Renal cortex interstitium (tissue), 11 donors: ENCODE measurements around the gene PPP2R3B. TPM values are rescaled to one million over a fixed set of nuclear protein-coding genes. Genes with fewer than 3 reads are reported as not detected.

Experiments
- DNase-seq, 11 donors: peaks; one replicate each; pipeline ENCODE4 v3.0.0-alpha.2; 2013; ENCODE audit warnings: low read depth in 9 of 11, low spot score in 4 of 11; ENCODE audit errors: extremely low read depth in 1 of 11
- polyA plus RNA-seq, 3 donors: library from polyadenylated mRNA; unstranded; fragments of 120-200 nt; gene quantifications; one replicate each; pipeline ENCODE4 v1.2.1, GENCODE V29; 2013; ENCODE audit not compliant: insufficient read length in 3 of 3

Gene PPP2R3B
- polyA plus RNA-seq, 3 donors = 19.9 to 28.8 (median 24.6) TPM

DNA sequence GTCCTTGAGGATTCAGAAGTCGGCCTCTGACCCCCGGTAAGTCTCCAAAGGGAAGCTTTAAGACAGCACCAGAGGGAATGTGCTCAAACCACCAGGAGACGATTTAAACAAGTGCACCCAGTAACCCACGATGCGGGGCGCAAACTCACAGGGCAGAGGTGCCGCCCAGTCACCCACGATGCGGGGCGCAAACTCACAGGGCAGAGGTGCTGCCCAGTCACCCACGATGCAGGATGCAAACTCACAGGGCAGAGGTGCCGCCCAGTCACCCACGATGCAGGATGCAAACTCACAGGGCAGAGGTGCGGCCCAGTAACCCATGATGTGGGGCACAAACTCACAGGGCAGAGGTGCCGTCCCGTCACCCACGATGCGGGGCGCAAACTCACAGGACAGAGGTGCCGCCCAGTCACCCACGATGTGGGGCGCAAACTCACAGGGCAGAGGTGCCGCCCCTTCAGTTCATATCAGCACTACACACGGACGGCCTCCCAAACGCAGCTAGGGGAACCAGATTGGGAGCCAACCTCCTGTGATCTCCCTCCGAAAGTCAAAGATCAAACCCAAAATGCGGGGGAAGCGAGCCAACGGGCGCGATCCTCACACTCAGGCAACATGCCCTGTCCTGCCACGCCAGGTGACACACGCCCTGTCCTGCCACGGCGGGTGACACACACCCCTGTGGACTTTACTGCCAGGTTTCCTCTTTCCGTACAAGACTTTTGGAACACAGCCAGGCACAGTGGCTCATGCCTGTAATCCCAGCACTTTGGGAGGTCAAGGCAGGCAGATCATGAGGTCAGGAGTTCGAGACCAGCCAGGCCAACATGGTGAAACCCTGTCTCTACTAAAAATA lies 11.3 kb downstream of the PPP2R3B start:
- DNase-seq = no peak

DNA sequence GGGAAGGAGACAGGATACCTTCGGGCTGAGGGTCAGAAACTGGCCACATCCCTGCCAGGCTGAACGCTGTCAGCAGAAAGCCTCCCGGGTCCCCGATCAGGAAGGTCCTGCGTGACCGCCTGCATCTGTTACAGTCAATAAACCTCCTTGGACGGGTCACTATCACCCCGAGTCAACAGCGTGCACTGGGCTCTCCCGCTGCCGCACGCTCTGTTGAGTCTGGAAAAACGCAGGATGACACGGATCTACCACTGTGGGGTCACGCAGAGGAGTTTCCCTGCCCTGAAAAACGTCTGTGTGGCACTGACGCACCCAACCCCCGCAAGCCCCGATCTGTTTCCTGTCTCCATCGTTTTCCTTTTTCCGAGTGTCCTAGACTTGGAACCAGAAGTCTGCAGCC lies 12.1 kb downstream of the PPP2R3B start:
- DNase-seq = no peak

GRCh38 chrX:373641-374471 lies 12.9 kb downstream of the PPP2R3B start:
- DNase-seq = no peak

DNA sequence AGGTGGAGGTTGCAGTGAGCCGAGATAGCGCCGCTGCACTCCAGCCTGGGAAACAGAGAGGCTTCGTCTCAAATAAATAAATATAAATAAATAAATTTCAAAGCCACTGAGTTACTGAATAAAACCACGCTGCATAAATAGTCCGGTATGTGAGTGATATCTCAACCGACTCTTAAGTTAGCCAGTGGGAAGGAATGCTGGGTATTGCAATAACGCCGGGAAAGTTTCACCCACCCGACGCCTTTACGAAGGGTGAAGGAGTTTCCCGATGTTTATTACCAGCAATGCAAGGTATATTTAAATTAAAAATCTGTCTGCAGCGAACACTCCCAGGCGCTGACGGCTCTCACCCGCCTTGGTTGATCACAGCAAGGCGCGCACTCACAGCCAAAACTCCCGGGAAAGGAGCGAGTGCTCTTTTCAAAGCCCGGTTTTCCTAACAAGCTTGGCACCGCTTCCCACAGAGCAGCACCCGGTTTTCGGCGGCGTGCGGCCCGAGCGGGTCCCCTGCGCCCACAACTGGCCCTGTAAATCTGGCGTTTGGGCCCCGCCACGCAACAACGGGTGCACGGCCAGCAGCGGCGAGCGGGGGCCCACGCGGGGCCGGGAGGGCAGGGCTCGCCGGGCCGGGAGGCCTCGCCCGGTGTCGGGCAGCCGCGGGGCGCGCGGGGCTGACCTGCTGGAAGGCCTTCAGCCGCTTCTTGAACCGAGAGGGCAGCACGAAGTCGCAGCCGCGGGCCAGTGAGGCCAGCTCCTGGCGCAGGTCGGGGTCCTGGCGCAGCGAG lies 13.7 kb downstream of the PPP2R3B start:
- DNase-seq = no peak

DNA sequence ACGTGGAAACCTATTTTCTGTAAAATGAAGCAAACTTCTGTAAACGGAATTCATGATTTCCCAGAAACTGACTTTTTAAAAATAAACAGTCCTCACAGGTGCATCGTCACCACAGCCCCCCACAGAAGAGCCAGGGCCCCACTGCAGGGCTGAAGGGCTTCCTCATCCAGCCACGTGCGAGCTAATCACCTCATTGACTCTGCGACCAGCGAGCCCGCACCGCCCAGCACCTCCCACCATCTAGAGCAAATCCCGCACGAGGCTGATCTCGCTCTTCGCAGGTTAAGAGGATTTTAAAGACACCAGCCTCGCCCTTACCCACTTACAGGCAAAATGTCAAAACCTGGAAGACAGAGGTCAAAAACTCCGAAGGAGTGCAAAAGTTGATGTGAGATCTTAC lies 14.8 kb downstream of the PPP2R3B start:
- DNase-seq = no peak

DNA sequence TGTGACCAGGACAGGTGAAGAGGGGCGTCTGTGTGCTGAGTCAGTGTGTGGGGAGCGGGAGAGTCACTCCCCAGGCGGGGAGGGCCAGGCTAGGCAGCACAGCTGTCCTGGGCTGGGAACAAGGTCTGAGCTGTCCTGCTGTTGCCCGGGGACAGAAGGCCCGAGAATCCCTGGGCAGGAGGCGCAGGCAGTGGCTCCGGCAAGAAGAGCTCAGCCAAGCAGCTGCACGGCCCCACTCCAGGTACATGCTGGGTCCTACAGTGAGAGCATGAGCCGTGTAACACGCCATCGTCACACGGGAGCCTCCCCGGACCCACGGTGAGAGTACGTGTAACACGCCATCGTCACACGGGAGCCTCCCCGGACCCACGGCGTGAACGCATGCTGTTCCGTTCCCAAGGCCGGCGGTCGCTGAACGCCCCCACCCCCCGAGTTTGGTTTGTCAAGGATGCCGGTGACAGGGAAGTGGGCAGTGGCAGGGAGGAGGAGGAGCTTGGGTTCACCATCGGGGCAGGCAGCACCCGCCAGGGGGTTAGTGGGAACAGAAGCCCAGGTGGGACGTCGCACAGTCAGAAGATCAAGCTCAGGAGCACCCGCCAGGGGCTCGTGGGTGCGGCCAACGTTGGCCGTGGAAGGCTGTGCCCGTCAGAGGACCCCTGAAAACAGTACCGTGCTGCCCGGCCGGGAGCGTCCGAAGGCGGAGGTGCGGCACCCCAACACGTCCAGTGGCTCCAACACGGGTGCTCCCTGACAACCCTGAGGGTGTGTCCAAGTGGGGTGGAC lies 15.6 kb downstream of the PPP2R3B start:
- DNase-seq = no peak

DNA sequence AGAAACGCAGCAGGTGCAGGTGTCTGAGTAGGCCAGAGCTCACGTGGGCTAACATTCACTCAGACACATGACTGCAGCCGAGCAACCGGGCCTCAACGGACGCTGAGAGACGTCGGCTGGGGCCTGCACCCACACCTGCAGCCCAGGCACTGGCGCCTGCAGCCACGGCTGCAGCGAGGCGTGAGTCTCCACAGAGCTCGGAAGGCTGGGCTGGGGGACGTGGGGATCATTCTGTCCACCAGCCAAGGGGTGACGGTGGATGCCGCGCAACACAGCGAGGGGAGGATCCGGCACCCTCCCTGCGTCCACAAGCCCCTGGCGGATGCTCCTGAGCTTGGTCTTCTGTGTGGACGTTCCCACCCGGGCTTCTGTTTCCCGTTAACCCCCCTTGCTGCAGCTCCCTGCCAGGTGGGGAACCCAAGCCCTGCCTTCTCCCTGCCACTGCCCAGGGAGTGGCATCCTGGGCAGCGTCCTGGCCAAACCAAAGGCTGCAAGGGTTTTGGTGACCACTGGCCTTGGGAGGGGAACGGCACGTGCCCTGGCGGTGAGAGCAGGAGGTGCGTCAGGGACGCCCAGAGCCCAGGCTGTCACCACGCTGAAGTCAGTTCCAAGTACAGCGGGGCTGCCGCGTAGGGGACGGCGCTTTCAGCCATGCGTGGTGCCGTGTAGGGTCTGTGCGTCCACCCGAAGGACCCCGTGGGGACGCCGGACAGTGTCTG lies 16.3 kb downstream of the PPP2R3B start:
- no peak for DNase-seq

DNA sequence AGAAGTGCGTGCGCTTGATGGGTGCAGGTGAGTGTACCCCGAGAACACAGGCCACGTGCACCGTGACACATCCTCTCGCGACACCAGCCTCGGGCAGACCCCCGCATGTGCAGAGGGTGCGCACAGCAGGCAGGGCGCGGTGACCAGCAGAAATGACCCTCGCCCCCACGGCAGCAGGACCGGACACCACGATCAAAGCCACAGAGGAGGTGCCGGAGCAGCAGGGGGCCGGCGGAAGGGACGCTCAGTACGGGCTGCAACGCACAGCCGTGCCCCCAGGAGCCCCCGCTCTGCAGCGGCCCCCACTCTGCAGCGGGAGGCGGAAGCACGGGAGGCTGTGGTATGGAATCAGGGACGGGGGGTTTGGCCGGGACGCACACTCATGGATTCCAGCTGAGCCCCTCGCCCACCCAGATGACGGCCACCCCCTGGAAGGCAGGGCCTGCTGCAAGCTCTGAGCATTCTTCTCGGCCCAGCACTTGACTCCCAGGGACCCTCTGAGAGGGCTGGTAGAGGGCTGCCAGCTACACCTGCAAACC lies 17.1 kb downstream of the PPP2R3B start:
- no peak for DNase-seq

DNA sequence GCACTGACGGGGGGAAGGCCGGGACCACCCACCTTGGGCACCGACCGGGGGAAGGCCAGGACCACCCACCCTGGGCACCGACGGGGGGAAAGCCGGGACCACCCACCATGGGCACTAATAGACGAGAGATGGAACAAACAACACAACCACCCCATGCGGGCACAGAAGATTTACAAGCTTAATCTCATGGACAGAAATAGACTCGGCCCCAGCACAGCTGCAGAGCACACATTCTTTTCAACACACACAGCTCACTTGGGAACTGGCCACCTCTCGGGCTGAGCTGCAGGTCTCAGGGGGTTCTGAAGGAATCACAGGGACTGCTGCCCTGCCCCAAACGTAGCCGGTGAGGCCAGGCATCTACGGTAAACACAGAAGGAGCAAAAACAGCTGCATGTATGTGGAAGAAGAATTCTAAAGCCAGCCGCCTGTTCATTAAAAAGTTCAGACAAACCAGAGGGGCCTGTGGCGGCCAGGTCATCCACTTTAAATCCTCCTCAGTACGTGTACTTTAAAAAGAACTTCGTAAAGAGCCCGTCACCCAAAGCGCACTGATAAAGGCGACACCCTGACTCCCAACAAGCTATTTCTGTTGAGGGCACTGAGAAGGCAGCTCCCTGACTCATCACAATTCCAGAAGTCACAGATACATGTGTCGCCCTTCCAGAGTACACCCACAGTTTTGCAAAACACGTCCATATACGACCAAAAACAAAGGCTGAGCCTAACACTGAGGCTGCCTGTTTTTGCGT lies 17.7 kb downstream of the PPP2R3B start:
- DNase-seq = no peak

GRCh38 chrX:367866-368265 lies 18.8 kb downstream of the PPP2R3B start:
- no peak for DNase-seq

GRCh38 chrX:367349-367748 lies 19.4 kb downstream of the PPP2R3B start:
- no peak for DNase-seq

GRCh38 chrX:363621-364375 lies 22.9 kb downstream of the PPP2R3B start:
- no peak for DNase-seq

- DNase-seq = no peak
Observed at GRCh38 chrX:362937-363620, 23.6 kb downstream of the PPP2R3B start.

- no peak for DNase-seq
Observed at GRCh38 chrX:362351-362750, 24.4 kb downstream of the PPP2R3B start.

DNA sequence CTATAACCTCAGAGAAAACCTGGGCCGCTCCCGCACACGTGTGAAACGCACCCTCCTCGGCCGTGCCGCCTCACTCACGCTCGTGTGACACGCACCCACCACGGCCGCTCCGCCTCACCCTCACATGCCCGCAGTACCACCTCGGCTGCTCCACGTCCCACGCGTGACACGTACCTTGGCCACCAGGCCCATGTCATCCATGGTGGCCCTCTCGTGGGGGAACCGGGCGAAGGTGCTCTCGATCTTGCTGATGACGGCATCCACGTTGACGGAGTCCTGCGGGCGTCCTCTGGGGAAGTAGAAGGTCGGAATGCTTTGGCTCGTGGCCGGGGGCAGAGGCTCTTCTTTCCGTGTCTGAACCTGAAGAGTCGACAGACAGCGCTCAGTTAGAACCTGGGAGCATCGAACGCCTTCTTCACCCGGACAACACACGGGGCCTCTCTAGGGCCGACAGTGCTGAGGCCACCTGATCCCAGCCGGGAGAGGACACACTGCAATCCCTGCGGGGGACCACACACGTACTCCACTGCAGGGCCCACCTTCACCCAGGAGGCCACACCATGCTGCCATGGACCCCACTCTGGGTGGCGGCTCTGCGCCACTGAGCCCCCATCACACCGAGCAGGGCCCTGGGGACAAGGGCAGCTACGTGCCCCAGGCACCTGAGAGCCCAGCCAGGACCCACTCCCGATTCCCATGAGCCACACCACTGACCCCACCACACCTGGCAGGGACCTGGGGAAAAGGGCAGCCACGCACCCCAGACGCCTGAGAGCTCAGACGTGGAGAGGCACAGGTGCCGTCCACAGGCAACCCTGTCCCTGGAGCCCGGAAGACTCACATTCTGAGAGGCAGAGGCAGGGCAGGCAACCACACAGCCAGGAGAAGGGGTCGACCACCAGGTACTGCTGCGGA lies 25.2 kb downstream of the PPP2R3B start:
- DNase-seq = no peak
